ENCODE measurements around the gene ATL1.

ATL1 gene

GRCh38 chr14:50524731-50525515, 35.0 kb upstream of the ATL1 start:
- CTCF ChIA-PET: interaction anchor here (0.6 to 1.3 kb wide), 2 partner anchors 202 to 204 kb away, joined by 3 to 4 read pairs; no protein-coding TSS in a partner anchor
- Histone ChIP-seq H3K4me3 (ENCODE audit: low read depth, low read length) (no peak overlapping the region), H3K36me3 (ENCODE audit: control insufficient read depth in 2 of 2, insufficient read depth in 1 of 2, low read length in 2 of 2) (peaks cover 0 to 9% of the 10 kb centered on the region in 2 experiments; a peak in 2 of 3 replicates), H3K9me3 (ENCODE audit: control insufficient read depth, insufficient read depth, low read depth, low read length) (no peaks in the 10 kb centered on the region), H3K4me1 (ENCODE audit: control insufficient read depth, insufficient read depth, low read length) (peaks cover 15% of the 10 kb centered on the region), H3K27ac (ENCODE audit: extremely low read depth, low read depth, low read length) (no peak overlapping the region)
- POLR2A ChIA-PET: interaction anchor here (0.6 kb wide), 1 partner anchor 179 kb away, joined by 3 read pairs; no protein-coding TSS in a partner anchor
- TF ChIP-seq ZNF266 (tag by site-specific recombination; IDR thresholded peaks at IDR 0.05; ENCODE audit: low read depth): no peak
- no peak for TF ChIP-seq ZNF114 (tag by site-specific recombination; IDR thresholded peaks at IDR 0.05)
- no peak for TF ChIP-seq ZNF155 (tag by site-specific recombination; IDR thresholded peaks at IDR 0.05)
- no peak for TF ChIP-seq ZNF521 (tag by site-specific recombination; IDR thresholded peaks at IDR 0.05)

GRCh38 chr14:50528000-50528399, 31.9 kb upstream of the ATL1 start:
- CTCF ChIA-PET: interaction anchor here (0.7 to 1.2 kb wide), 3 partner anchors 15 to 246 kb away, joined by 3 to 6 read pairs (median 3); no protein-coding TSS in a partner anchor
- no peaks in the 10 kb centered on the region for H3K9me3 ChIP-seq (ENCODE audit: control insufficient read depth, insufficient read depth, low read depth, low read length)
- TF ChIP-seq SP3 (tag by site-specific recombination; IDR thresholded peaks at IDR 0.05) (no peak), ZNF626 (tag by site-specific recombination; IDR thresholded peaks at IDR 0.05) (no peak), ZNF639 (tag by site-specific recombination; IDR thresholded peaks at IDR 0.05) (no peak), RBAK (tag by site-specific recombination; IDR thresholded peaks at IDR 0.05) (no peak), ZNF292 (tag by site-specific recombination; IDR thresholded peaks at IDR 0.05; ENCODE audit: borderline replicate concordance, low read depth) (no peak), ZNF148 (tag by site-specific recombination; IDR thresholded peaks at IDR 0.05; ENCODE audit: borderline replicate concordance) (no peak), TCF7L2 (IDR thresholded peaks at IDR 0.05; ENCODE audit: borderline replicate concordance, low read depth, low read length) (no peak), ZNF223 (tag by site-specific recombination; IDR thresholded peaks at IDR 0.05) (no peak), ATF2 (tag by site-specific recombination; IDR thresholded peaks at IDR 0.05; ENCODE audit: low read depth) (no peak), ZNF48 (tag by site-specific recombination; IDR thresholded peaks at IDR 0.05) (no peak), ZNF785 (tag by site-specific recombination; IDR thresholded peaks at IDR 0.05) (no peak), ZNF768 (tag by site-specific recombination; IDR thresholded peaks at IDR 0.05) (no peak)
- POLR2A ChIA-PET: no interaction called here
- H3K36me3 ChIP-seq (ENCODE audit: control insufficient read depth in 2 of 2, insufficient read depth in 1 of 2, low read length in 2 of 2): peaks cover 0 to 9% of the 10 kb centered on the region in 2 experiments; a peak in 2 of 3 replicates
- no peak overlapping the region for H3K27ac ChIP-seq (ENCODE audit: extremely low read depth, low read depth, low read length)
- H3K4me1 ChIP-seq (ENCODE audit: control insufficient read depth, insufficient read depth, low read length): peaks cover 7% of the 10 kb centered on the region
- H3K4me3 ChIP-seq (ENCODE audit: low read depth, low read length): no peak overlapping the region

Measured in HEK293 (cell line).